HEK293 (cell line): ENCODE measurements around the gene ITSN1.

Experiments
- CTCF ChIA-PET: fragments of 350-600 bp; formaldehyde crosslinking; extraction: SDS; loops from one replicate; lab custom pipeline; 2021; ENCODE audit warnings: antibody characterized with exemption; lab: Yijun Ruan, JAX
- POLR2A ChIA-PET: fragments of 300-600 bp; formaldehyde crosslinking; extraction: SDS; loops from one replicate; lab custom pipeline; 2020; ENCODE audit warnings: antibody characterized with exemption, inconsistent platforms; lab: Yijun Ruan, JAX
- H3K27ac ChIP-seq: fragments of 200-500 bp; sonication (Bioruptor generic); 2 replicates; pipeline ENCODE4 v1.5.1; 2014; ENCODE audit warnings: low read depth, low read length, control low read depth, inconsistent platforms; ENCODE audit errors: extremely low read depth
- H3K36me3 ChIP-seq, 2 experiments: fragments of 200-500 bp in 1 of 2; sonication (Bioruptor generic) in 1 of 2; 1 replicate in 1 of 2; 2 replicates in 1 of 2; pipeline ENCODE4 v1.5.1; 2014 to 2017; ENCODE audit warnings: inconsistent platforms in 2 of 2, low read length in 2 of 2; ENCODE audit not compliant: control insufficient read depth in 2 of 2, insufficient read depth in 1 of 2
- H3K4me1 ChIP-seq: fragments of 200-500 bp; sonication (Bioruptor generic); 2 replicates; pipeline ENCODE4 v1.5.1; 2014; ENCODE audit warnings: mild to moderate bottlenecking, low read length, inconsistent platforms; ENCODE audit not compliant: control insufficient read depth, insufficient read depth
- H3K4me3 ChIP-seq: 2 replicates; pipeline ENCODE4 v1.5.1; 2011; ENCODE audit warnings: low read depth, mild to moderate bottlenecking, control low read depth, low read length, moderate library complexity
- H3K9me3 ChIP-seq: fragments of 200-500 bp; sonication (Bioruptor generic); 2 replicates; pipeline ENCODE4 v1.5.1; 2014; ENCODE audit warnings: low read depth, low read length, inconsistent platforms; ENCODE audit not compliant: control insufficient read depth, insufficient read depth
- BCL11A ChIP-seq: fragments of 450-650 bp; formaldehyde crosslinking; IDR thresholded peaks from 2 replicates; pipeline ENCODE4 v1.5.1; 2016; ENCODE audit warnings: low read depth, missing biosample characterization, missing genetic modification characterization
- EGR2 ChIP-seq: fragments of 450-650 bp; formaldehyde crosslinking; IDR thresholded peaks from 2 replicates; pipeline ENCODE4 v1.5.1; 2016; ENCODE audit warnings: low read depth, missing biosample characterization, missing genetic modification characterization
- KLF10 ChIP-seq: fragments of 450-650 bp; IDR thresholded peaks from 2 replicates; pipeline ENCODE4 v1.5.1; 2018; ENCODE audit warnings: missing biosample characterization, mild to moderate bottlenecking, missing genetic modification characterization
- PATZ1 ChIP-seq: fragments of 450-650 bp; formaldehyde crosslinking; IDR thresholded peaks from 2 replicates; pipeline ENCODE4 v1.5.1; 2016; ENCODE audit warnings: missing biosample characterization, missing genetic modification characterization
- PRDM1 ChIP-seq: fragments of 450-650 bp; formaldehyde crosslinking; IDR thresholded peaks from 2 replicates; pipeline ENCODE4; 2016; ENCODE audit warnings: missing biosample characterization, missing genetic modification characterization
- RBAK ChIP-seq: fragments of 450-650 bp; formaldehyde crosslinking; IDR thresholded peaks from 2 replicates; pipeline ENCODE4 v1.5.1; 2016; ENCODE audit warnings: missing biosample characterization, missing genetic modification characterization
- SALL2 ChIP-seq: fragments of 450-650 bp; formaldehyde crosslinking; IDR thresholded peaks from 2 replicates; pipeline ENCODE4 v1.5.0; 2017; ENCODE audit warnings: missing biosample characterization, mild to moderate bottlenecking, missing genetic modification characterization, borderline replicate concordance
- SP2 ChIP-seq: fragments of 450-650 bp; formaldehyde crosslinking; IDR thresholded peaks from 2 replicates; pipeline ENCODE4 v1.5.1; 2016; ENCODE audit warnings: missing biosample characterization, missing genetic modification characterization
- ZBTB48 ChIP-seq: fragments of 450-650 bp; formaldehyde crosslinking; IDR thresholded peaks from 2 replicates; pipeline ENCODE4 v1.5.1; 2016; ENCODE audit warnings: missing biosample characterization, missing genetic modification characterization
- ZBTB7A ChIP-seq: fragments of 450-650 bp; formaldehyde crosslinking; IDR thresholded peaks from 2 replicates; pipeline ENCODE4 v1.5.1; 2016; ENCODE audit warnings: low read depth, missing biosample characterization, missing genetic modification characterization
- ZIC2 ChIP-seq: fragments of 450-650 bp; formaldehyde crosslinking; IDR thresholded peaks from 2 replicates; pipeline ENCODE4 v1.5.1; 2016; ENCODE audit warnings: missing biosample characterization, missing genetic modification characterization
- ZNF10 ChIP-seq: fragments of 450-650 bp; formaldehyde crosslinking; IDR thresholded peaks from 2 replicates; pipeline ENCODE4 v1.5.1; 2017; ENCODE audit warnings: missing biosample characterization, missing genetic modification characterization
- ZNF148 ChIP-seq: fragments of 450-650 bp; formaldehyde crosslinking; IDR thresholded peaks from 2 replicates; pipeline ENCODE4 v1.5.0; 2017; ENCODE audit warnings: missing biosample characterization, missing genetic modification characterization, borderline replicate concordance
- ZNF214 ChIP-seq: fragments of 450-650 bp; formaldehyde crosslinking; IDR thresholded peaks from 2 replicates; pipeline ENCODE4 v1.5.1; 2017; ENCODE audit warnings: missing biosample characterization, mild to moderate bottlenecking, missing genetic modification characterization, borderline replicate concordance
- ZNF24 ChIP-seq: fragments of 450-650 bp; formaldehyde crosslinking; IDR thresholded peaks from 2 replicates; pipeline ENCODE4 v1.5.1; 2016; ENCODE audit warnings: missing biosample characterization, missing genetic modification characterization
- ZNF335 ChIP-seq: fragments of 450-650 bp; formaldehyde crosslinking; conservative IDR thresholded peaks from 2 replicates; pipeline ENCODE4 v1.5.1; 2016; ENCODE audit warnings: missing biosample characterization, missing genetic modification characterization
- ZNF391 ChIP-seq: fragments of 450-650 bp; formaldehyde crosslinking; IDR thresholded peaks from 2 replicates; pipeline ENCODE4 v1.5.1; 2016; ENCODE audit warnings: low read depth, missing biosample characterization, missing genetic modification characterization, borderline replicate concordance
- ZNF398 ChIP-seq: fragments of 450-650 bp; formaldehyde crosslinking; IDR thresholded peaks from 2 replicates; pipeline ENCODE4 v1.5.1; 2017; ENCODE audit warnings: missing biosample characterization, missing genetic modification characterization
- ZNF416 ChIP-seq: fragments of 450-650 bp; formaldehyde crosslinking; IDR thresholded peaks from 2 replicates; pipeline ENCODE4 v1.5.1; 2016; ENCODE audit warnings: missing biosample characterization, missing genetic modification characterization
- ZNF521 ChIP-seq: fragments of 450-650 bp; formaldehyde crosslinking; IDR thresholded peaks from 2 replicates; pipeline ENCODE4 v1.5.1; 2017; ENCODE audit warnings: missing biosample characterization, mild to moderate bottlenecking, missing genetic modification characterization
- ZNF548 ChIP-seq: fragments of 450-650 bp; formaldehyde crosslinking; IDR thresholded peaks from 2 replicates; pipeline ENCODE4 v1.5.1; 2016; ENCODE audit warnings: missing biosample characterization, missing genetic modification characterization
- ZNF660 ChIP-seq: fragments of 450-650 bp; IDR thresholded peaks from 2 replicates; pipeline ENCODE4 v1.5.1; 2018; ENCODE audit warnings: missing biosample characterization, mild to moderate bottlenecking, missing genetic modification characterization
- ZNF707 ChIP-seq: fragments of 450-650 bp; formaldehyde crosslinking; IDR thresholded peaks from 2 replicates; pipeline ENCODE4 v1.5.1; 2016; ENCODE audit warnings: missing biosample characterization, missing genetic modification characterization
- ZNF777 ChIP-seq: fragments of 450-650 bp; formaldehyde crosslinking; IDR thresholded peaks from 2 replicates; pipeline ENCODE4 v1.5.1; 2017; ENCODE audit warnings: missing biosample characterization, missing genetic modification characterization, borderline replicate concordance
- ZNF785 ChIP-seq: fragments of 450-650 bp; formaldehyde crosslinking; IDR thresholded peaks from 2 replicates; pipeline ENCODE4 v1.5.1; 2016; ENCODE audit warnings: missing biosample characterization, missing genetic modification characterization
- ZSCAN16 ChIP-seq: fragments of 450-650 bp; formaldehyde crosslinking; IDR thresholded peaks from 2 replicates; pipeline ENCODE4 v1.5.1; 2016; ENCODE audit warnings: missing biosample characterization, missing genetic modification characterization
- TF ChIP-seq, protein P1 (sequence below): fragments of 450-650 bp; formaldehyde crosslinking; IDR thresholded peaks from 2 replicates; pipeline ENCODE4 v1.5.1; 2016; ENCODE audit warnings: missing biosample characterization, missing genetic modification characterization, borderline replicate concordance
- TF ChIP-seq, protein P2 (sequence below): sonication (generic); formaldehyde crosslinking; IDR thresholded peaks from 2 replicates; pipeline ENCODE4 v1.8.1; 2022; ENCODE audit warnings: mild to moderate bottlenecking, moderate library complexity, missing genetic modification reagents

Gene ITSN1

GRCh38 chr21:33642027-33642895, at the start of gene ITSN1 (continued):
- TF ChIP-seq ZIC2 = no peak; the same call in 1 of the 2 replicates
- TF ChIP-seq, protein P1, sequence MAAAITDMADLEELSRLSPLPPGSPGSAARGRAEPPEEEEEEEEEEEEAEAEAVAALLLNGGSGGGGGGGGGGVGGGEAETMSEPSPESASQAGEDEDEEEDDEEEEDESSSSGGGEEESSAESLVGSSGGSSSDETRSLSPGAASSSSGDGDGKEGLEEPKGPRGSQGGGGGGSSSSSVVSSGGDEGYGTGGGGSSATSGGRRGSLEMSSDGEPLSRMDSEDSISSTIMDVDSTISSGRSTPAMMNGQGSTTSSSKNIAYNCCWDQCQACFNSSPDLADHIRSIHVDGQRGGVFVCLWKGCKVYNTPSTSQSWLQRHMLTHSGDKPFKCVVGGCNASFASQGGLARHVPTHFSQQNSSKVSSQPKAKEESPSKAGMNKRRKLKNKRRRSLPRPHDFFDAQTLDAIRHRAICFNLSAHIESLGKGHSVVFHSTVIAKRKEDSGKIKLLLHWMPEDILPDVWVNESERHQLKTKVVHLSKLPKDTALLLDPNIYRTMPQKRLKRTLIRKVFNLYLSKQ (tag by site-specific recombination) = no peak
- TF ChIP-seq ZNF521 = no peak
- TF ChIP-seq ZNF416 (tag by site-specific recombination) = no peak
- TF ChIP-seq ZNF785 (tag by site-specific recombination) = no peak
- peak; percentile 100 for TF ChIP-seq PATZ1 (tag by site-specific recombination)
- no peak for TF ChIP-seq PRDM1
- peak; percentile 27; the same call in 1 of the 2 replicates for TF ChIP-seq ZNF660
- TF ChIP-seq ZNF335 = peak; percentile 99
- no peak for TF ChIP-seq ZNF707 (tag by site-specific recombination)
- no peak for TF ChIP-seq ZNF24 (tag by site-specific recombination)
- TF ChIP-seq ZNF148 (tag by site-specific recombination) = no peak
- TF ChIP-seq KLF10 = peak; percentile 98
- TF ChIP-seq ZNF391 = peak; percentile 50; the same call in 1 of the 2 replicates
- TF ChIP-seq BCL11A (tag by site-specific recombination) = 0 out of 2 replicates have a peak, but pooled peaks have one; percentile 38
- peak; percentile 99 for TF ChIP-seq EGR2 (tag by site-specific recombination)
- 0 out of 2 replicates have a peak, but pooled peaks have one; percentile 54 for TF ChIP-seq ZSCAN16
- no peak for TF ChIP-seq ZNF10 (tag by site-specific recombination)
- TF ChIP-seq ZNF398 (tag by site-specific recombination) = peak; percentile 100

- peaks cover 62 to 81% of the 10 kb centered on the region in 2 experiments for H3K36me3 ChIP-seq
- H3K27ac ChIP-seq = no peak overlapping the region
- ChIA-PET CTCF (interaction anchor here (0.6 to 1.1 kb wide), 2 partner anchors 257 to 401 kb away, joined by 4 read pairs; no protein-coding TSS in a partner anchor), POLR2A (no interaction called here)
- TF ChIP-seq RBAK (tag by site-specific recombination) = no peak
- no peak for TF ChIP-seq SP2
- TF ChIP-seq ZBTB7A = no peak
- TF ChIP-seq ZNF548 = no peak
- TF ChIP-seq ZNF214 (tag by site-specific recombination) = no peak
- no peak for TF ChIP-seq ZNF777 (tag by site-specific recombination)
- TF ChIP-seq SALL2 (tag by site-specific recombination) = no peak
- TF ChIP-seq, protein P2, sequence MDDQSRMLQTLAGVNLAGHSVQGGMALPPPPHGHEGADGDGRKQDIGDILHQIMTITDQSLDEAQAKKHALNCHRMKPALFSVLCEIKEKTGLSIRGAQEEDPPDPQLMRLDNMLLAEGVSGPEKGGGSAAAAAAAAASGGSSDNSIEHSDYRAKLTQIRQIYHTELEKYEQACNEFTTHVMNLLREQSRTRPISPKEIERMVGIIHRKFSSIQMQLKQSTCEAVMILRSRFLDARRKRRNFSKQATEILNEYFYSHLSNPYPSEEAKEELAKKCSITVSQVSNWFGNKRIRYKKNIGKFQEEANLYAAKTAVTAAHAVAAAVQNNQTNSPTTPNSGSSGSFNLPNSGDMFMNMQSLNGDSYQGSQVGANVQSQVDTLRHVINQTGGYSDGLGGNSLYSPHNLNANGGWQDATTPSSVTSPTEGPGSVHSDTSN (CRISPR knock-in tag) = no peak
- TF ChIP-seq ZBTB48 (tag by site-specific recombination) = no peak
- no peak overlapping the region for H3K4me3 ChIP-seq
- H3K4me1 ChIP-seq = no peaks in the 10 kb centered on the region
- H3K9me3 ChIP-seq = no peaks in the 10 kb centered on the region
Observed at GRCh38 chr21:33598051-33598450, 44.2 kb upstream of the ITSN1 start.
